ENCODE results near the gene ZPBP2.
"Not testable (repeated sequence)": the region's sequence is repeated elsewhere in the genome, so short reads cannot be mapped to it uniquely, and the experiment has no call there.

ZPBP2 gene

GRCh38 chr17:39867880-39868553 lies at the start of gene ZPBP2:
ZPBP2 (plus strand) TSS chr17:39868202; CDS start chr17:39868355, 153 bp downstream.
- DNase-seq (ENCODE audit: low read depth in 2 of 2) = no peak

GRCh38 chr17:39818358-39819000 lies 49.5 kb upstream of the ZPBP2 start:
- DNase-seq (ENCODE audit: low read depth in 2 of 2) = no peak

- DNase-seq (ENCODE audit: low read depth in 2 of 2) = no peak
Observed at GRCh38 chr17:39820541-39820940, 47.5 kb upstream of the ZPBP2 start.

GRCh38 chr17:39820987-39821386 lies 47.0 kb upstream of the ZPBP2 start:
- no peak for DNase-seq (ENCODE audit: low read depth in 2 of 2)

- no peak for DNase-seq (ENCODE audit: low read depth in 2 of 2)
Observed at GRCh38 chr17:39822051-39822451, 46.0 kb upstream of the ZPBP2 start.

GRCh38 chr17:39823407-39824054 lies 44.5 kb upstream of the ZPBP2 start:
- no peak for DNase-seq (ENCODE audit: low read depth in 2 of 2)

- DNase-seq (ENCODE audit: low read depth in 2 of 2) = no peak
Observed at GRCh38 chr17:39826334-39826733, 41.7 kb upstream of the ZPBP2 start.

- no peak for DNase-seq (ENCODE audit: low read depth in 2 of 2)
Observed at GRCh38 chr17:39828443-39828842, 39.6 kb upstream of the ZPBP2 start.

GRCh38 chr17:39831588-39831987 lies 36.4 kb upstream of the ZPBP2 start:
- DNase-seq (ENCODE audit: low read depth in 2 of 2) = no peak

GRCh38 chr17:39834017-39834416 lies 34.0 kb upstream of the ZPBP2 start:
- no peak for DNase-seq (ENCODE audit: low read depth in 2 of 2)

GRCh38 chr17:39835038-39835786 lies 32.8 kb upstream of the ZPBP2 start:
- DNase-seq (ENCODE audit: low read depth in 2 of 2) = no peak

- DNase-seq (ENCODE audit: low read depth in 2 of 2) = no peak
Observed at GRCh38 chr17:39836117-39836516, 31.9 kb upstream of the ZPBP2 start.

- no peak for DNase-seq (ENCODE audit: low read depth in 2 of 2)
Observed at GRCh38 chr17:39838057-39838456, 29.9 kb upstream of the ZPBP2 start.

- no peak for DNase-seq (ENCODE audit: low read depth in 2 of 2)
Observed at GRCh38 chr17:39838784-39839183, 29.2 kb upstream of the ZPBP2 start.

- no peak for DNase-seq (ENCODE audit: low read depth in 2 of 2)
Observed at GRCh38 chr17:39841134-39841683, 26.8 kb upstream of the ZPBP2 start.

GRCh38 chr17:39845052-39845846 lies 22.8 kb upstream of the ZPBP2 start:
- DNase-seq (ENCODE audit: low read depth in 2 of 2) = no peak

- no peak for DNase-seq (ENCODE audit: low read depth in 2 of 2)
Observed at GRCh38 chr17:39846205-39846604, 21.8 kb upstream of the ZPBP2 start.

- no peak for DNase-seq (ENCODE audit: low read depth in 2 of 2)
Observed at GRCh38 chr17:39848600-39848999, 19.4 kb upstream of the ZPBP2 start.

GRCh38 chr17:39850186-39850585 lies 17.8 kb upstream of the ZPBP2 start:
- not testable (repeated sequence) for DNase-seq (ENCODE audit: low read depth in 2 of 2)

GRCh38 chr17:39852239-39852638 lies 15.8 kb upstream of the ZPBP2 start:
- DNase-seq (ENCODE audit: low read depth in 2 of 2) = no peak

- DNase-seq (ENCODE audit: low read depth in 2 of 2) = no peak
Observed at GRCh38 chr17:39854909-39855308, 13.1 kb upstream of the ZPBP2 start.
